GM12892 (cell line): Measurements from ENCODE around the gene IPO13.

Experiments used
- DNase-seq: peaks from one replicate; pipeline ENCODE4 v3.0.0; 2011; ENCODE audit not compliant: insufficient read length
- FAIRE-seq: peaks from 2 replicates; lab custom pipeline; 2011; peaks lifted over from hg19 to GRCh38; lab: Jason Lieb, UNC
- POLR2A ChIP-seq: IDR thresholded peaks from 2 replicates; pipeline ENCODE4 v1.6.1; 2011; ENCODE audit warnings: low read depth, low read length, control low read depth
- POLR2AphosphoS5 ChIP-seq: IDR thresholded peaks from 2 replicates; pipeline ENCODE4 v1.6.1; 2011; ENCODE audit warnings: low read depth, low read length, control low read depth
- TAF1 ChIP-seq: IDR thresholded peaks from 2 replicates; pipeline ENCODE4 v1.6.1; 2011; ENCODE audit warnings: low read depth, mild to moderate bottlenecking, control low read depth, low read length, borderline replicate concordance

Gene IPO13

DNA sequence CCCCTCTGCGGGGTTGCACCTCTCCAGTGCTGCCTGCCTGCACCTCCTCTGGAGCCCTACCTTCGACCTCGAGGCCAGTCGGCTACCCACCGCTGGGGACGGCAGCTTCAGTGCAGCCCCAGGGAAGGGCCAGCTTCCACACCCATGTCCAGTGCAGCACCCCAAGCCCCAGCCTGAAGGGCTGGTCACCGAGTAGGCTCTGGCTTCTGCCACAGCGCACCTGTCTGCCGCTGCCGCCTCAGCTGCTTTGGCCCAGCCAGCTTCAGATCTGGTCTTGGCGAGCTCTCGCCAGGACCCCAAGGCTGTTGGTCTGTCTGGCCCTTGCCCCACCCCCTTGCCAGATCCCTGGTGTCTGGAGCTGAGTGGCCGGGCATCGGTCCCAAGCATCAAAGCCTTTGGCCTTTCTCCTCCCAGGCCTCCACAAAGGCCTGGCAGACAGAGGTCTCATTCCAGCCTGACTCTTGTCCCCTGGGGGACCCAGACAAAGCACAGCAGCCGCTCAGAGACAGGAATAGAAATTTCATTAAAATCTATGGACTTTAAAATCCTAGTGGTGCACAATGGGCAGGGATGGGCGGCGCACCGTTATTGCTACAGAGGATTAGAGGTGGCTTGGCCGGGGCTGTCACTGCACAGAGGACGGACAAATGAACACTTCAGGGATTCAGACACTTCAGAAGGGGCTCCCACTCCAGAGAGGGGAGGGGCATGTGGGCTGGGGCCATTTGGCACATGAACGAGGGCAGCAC is 49.4 kb downstream of the IPO13 start:
- FAIRE-seq (no peak), DNase-seq (no peak)
- TF ChIP-seq POLR2A = no peak
- no peak for TF ChIP-seq TAF1
- TF ChIP-seq POLR2AphosphoS5 = no peak

DNA sequence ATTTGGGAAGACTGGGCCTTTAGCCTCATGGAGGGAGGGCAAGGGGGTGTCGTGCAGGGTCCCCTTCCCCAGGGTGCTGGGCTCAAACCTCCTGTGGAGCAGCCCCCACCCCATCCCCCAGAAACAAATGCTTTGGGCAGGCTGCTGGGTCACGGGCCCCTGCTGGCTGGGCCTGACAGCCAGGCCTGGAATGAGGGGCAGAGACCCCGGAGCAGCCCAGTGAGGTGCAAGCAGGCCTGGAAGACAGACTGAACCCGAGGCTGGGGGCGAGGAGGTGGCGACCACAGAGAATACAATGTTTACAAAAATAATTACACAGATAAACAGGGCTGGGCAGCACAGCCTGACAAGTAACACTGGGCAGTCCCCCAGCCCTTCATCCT is 50.0 kb downstream of the IPO13 start:
- FAIRE-seq = no peak
- DNase-seq = no peak
- TF ChIP-seq POLR2AphosphoS5 (no peak), TAF1 (no peak), POLR2A (no peak)

DNA sequence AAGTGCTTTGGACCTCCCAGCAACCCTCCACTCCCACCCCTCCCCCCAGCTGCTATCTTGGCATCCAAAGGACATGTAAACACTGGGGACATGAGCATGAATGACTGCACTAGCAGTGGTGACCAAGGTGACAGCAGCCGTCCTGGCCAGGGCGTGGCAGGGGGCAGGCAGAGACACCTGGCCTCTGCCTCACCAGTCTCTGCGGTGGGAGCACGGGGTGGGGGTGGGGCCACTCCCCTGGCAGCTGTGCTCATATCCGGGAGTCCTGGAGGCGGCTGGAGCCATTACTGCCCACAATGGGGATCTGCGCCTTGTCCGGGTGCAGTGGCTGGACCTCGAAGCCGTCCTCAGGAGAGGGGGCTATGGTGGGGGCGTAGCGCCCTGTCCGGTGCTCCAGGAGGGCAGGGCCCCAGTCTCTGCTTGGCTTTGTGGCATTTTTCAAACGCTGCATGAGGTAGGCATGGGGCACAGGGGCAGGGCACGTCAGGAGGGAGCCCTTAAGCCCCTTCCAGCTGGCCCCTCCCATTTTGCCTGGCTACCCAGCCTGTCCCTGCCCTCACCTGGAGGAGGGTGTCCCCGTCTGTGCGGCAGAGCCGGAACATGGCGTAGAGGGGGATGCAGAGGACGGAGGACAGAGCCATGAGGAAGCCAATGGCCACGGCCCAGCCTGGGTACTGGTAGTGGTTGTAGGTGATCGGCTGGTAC is 50.7 kb downstream of the IPO13 start:
- FAIRE-seq = no peak
- no peak for TF ChIP-seq POLR2AphosphoS5
- TF ChIP-seq POLR2A = no peak
- TF ChIP-seq TAF1 = no peak
- DNase-seq = no peak

DNA sequence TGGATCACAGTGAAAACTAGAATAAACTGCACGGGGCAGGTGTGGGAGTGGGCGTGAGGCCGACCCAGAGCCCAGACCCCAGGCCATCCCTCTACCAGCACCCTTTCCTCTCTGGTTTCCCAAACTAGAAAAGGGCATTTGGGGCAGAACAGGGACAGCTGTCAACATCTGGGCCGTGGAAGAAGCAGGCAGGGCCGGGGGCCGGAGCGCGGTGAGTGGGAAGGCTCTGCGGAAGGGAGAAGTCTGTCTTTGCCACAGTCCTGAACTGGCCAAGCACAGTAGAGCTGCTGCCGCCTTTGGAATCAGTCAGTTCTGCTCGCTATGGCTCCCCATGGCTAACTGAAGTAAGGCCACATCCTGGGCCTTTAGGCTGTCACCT is 51.2 kb downstream of the IPO13 start:
- FAIRE-seq (no peak), DNase-seq (no peak)
- TF ChIP-seq TAF1 (no peak), POLR2A (no peak), POLR2AphosphoS5 (no peak)

DNA sequence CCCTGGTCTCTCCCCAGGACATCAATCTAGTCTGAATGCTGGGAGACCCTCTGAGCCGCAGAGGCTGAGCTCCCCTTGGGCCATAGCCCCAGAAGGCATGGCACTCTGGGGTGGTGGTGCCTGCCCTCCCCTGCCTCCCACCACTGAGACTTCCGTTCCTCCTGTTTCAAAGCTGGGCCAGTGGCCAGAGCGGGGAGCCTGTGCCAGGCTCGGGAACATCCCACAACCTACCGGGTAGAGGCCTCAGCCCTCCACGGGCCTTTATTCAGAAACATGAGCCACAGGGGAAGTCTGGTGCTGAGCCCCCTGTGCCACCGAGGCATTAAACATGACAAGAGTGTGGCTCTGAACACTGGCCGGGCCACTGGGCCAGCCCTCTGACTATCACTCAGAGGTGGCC is 52.7 kb downstream of the IPO13 start:
- FAIRE-seq = no peak
- TF ChIP-seq POLR2AphosphoS5 (no peak), TAF1 (no peak), POLR2A (no peak)
- no peak for DNase-seq

DNA sequence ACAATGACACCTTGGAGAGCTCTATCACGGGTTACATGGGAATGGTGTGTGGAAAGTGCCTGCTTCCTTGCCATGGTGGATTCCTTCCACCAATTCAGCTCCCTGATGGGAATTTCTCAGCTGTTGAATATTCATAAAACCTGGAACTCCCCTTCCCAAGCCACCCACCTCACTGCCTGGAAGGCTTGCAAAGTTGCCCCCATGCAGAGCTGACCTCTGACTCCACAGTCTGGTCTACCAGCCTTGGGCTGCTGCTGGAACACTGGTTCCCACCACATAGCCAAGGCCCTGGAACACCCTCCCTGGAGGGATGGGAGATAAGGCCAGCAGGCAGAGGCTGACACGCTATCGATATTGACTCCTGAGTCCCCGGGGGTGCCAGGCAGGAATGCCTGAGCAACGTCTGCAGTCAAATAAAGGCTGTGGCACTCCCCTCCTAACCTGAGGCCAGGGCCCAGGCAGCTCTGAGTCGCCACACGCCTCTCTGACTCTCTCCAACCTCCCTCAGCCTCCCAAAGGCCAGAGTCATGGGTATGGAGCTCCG is 53.4 kb downstream of the IPO13 start:
- TF ChIP-seq TAF1 (no peak), POLR2AphosphoS5 (no peak), POLR2A (no peak)
- DNase-seq = no peak
- no peak for FAIRE-seq

DNA sequence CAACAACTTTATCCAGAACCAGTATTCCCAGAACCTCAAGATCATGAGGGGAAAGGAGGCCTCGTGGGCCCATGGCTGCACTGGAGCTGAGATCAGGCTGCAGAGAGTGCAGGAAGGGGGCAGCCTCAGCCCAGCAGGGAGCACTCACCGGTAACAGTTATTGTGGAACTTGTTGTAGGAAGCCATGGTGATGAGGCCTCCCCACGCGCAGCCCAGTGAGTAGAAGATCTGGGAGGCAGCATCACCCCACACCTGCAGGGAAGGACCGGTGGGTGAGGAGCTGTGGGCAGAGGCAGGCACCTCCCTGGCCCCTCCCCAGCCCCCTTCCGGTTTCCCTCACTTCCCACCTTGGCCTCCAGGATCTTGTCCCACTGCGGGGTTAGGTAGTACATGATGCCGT is 55.4 kb downstream of the IPO13 start:
- DNase-seq (no peak), FAIRE-seq (no peak)
- TF ChIP-seq POLR2AphosphoS5 (no peak), POLR2A (no peak), TAF1 (no peak)

DNA sequence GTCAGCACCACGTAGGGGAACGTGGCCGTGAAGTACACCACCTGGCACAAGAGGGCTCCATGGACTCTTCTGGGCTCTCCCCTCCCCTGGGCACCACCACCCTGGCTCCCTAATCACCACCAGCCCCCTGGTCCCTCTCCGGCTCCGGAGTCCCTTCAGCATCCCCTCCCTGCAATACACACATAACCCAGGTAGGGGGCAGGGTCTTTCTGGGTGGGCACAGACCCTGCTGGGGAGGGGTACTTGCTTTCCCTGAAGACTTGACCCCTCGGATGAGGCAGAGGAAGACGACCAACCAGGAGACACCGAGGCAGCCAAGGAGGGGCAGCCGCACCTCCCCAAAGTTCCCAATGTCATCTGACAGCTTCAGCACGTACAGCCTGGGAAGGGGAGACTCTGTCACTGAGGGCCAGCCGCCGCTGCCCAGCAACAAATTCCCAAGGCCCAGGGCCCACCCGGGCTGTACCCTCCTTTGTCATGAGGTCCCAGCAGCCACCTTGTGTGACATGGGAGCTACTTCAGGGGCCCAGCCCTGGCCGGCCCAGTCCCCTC is 55.9 kb downstream of the IPO13 start:
- DNase-seq = no peak
- TF ChIP-seq TAF1 = no peak
- TF ChIP-seq POLR2A = no peak
- no peak for FAIRE-seq

DNA sequence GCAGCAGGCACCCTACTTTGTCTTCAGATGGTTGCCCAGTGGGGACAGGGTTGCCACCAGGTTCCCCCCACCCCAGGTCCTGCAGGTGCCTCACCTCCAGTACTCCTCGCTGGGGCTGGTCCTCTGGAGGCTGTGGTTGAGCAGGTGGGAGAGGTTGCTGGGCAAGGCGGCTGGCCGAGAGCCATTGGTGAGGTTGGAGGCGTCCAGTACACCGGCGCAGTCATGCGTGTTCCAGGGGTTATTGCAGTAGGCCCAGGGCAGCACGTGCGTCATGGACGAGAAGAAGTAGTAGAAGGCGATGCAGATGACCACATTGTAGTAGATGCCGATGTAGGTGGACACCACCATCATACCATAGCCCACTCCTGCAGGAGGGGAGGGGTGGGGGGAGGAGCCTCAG is 61.5 kb downstream of the IPO13 start:
- FAIRE-seq = no peak
- DNase-seq = no peak
- TF ChIP-seq TAF1 = no peak
- TF ChIP-seq POLR2A = no peak
- TF ChIP-seq POLR2AphosphoS5 = no peak

DNA sequence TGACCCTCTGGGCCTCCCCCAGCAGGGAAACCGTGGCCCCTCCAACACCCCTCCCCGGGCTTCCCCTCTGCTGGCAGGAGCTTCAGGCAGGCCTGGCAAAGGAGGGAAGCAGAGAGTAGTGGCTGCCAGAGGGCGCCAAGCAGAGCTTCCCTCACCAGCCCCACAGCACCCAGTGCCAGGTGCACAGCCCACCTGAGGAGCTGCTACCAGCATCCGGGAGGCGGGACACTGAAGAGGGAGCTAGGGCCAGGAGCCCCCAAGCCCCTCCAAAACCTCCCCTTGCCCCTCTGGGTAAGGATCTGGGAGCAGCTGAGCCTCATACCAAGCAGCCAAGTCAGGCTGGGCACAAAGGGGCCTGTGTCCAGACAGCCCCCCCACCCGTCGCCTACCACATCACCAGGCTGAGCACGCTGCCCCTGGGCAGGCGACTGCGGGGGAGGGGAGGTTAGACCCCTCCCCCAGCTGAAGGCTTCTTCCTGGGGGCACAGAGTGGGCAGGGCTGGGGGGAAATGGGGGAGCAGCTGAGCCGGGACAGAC is 64.3 kb downstream of the IPO13 start:
- FAIRE-seq = no peak
- TF ChIP-seq POLR2AphosphoS5 (no peak), POLR2A (no peak), TAF1 (no peak)
- no peak for DNase-seq

DNA sequence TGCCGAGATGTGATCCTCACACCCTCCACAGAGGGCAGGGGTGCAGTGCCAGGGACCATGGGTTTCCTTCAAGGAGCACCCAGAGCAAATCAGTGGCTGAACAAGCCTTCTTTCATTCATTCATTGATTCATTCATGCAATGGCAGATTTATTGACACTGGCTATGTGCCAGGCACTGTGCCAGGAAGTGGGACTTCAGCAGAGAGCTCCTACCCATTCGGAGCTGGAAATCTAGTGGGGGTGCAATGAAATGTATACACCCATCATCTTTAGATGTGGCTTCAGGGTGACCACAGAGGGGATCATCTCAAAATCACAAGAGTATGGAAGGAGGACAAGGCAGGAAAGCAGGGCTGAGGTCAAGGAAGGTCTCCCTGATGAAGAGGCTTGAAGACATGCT is 65.7 kb downstream of the IPO13 start:
- no peak for DNase-seq
- no peak for TF ChIP-seq POLR2AphosphoS5
- no peak for TF ChIP-seq POLR2A
- TF ChIP-seq TAF1 = no peak
- no peak for FAIRE-seq
